ENCODE data around the gene RASA1. TPM values are rescaled to one million over a fixed set of nuclear protein-coding genes. Genes with fewer than 3 reads are reported as not detected.

RASA1 gene
- total RNA-seq, 2 donors from 2014 or later = 50.9 to 63.0 TPM

- H3K27me3 Mint-ChIP-seq (ENCODE audit: insufficient read depth) = no peaks in the 10 kb centered on the region
- H3K27me3 ChIP-seq (ENCODE audit: control insufficient read depth, insufficient read depth, low read length, poor library complexity, severe bottlenecking) = no peaks in the 10 kb centered on the region
- H3K9ac ChIP-seq (ENCODE audit: extremely low read depth, low read length, poor library complexity, severe bottlenecking) = no peak overlapping the region
- H3K36me3 ChIP-seq (ENCODE audit: control insufficient read depth, insufficient read depth, low read length) = peaks cover 42% of the 10 kb centered on the region
- no peak overlapping the region for H3K4me3 ChIP-seq (ENCODE audit: low read length)
- peaks cover 5% of the 10 kb centered on the region for H3K4me1 Mint-ChIP-seq
- no peak for DNase-seq
- H3K4me3 Mint-ChIP-seq = no peak overlapping the region
- H3K9me3 Mint-ChIP-seq = no peaks in the 10 kb centered on the region
- H3K36me3 Mint-ChIP-seq (ENCODE audit: low read depth) = peaks cover 41% of the 10 kb centered on the region
- H3K4me1 ChIP-seq (ENCODE audit: control insufficient read depth, insufficient read depth, low read length) = no peaks in the 10 kb centered on the region
- peaks cover 7% of the 10 kb centered on the region for H3K9me3 ChIP-seq (ENCODE audit: control insufficient read depth, low read length)
- no CpG with 5 or more reads among the region's 1 CpG for WGBS, 2 experiments (ENCODE audit: insufficient coverage in 1 of 2, insufficient read length in 1 of 2)
- TF ChIP-seq CTCF (conservative IDR thresholded peaks at IDR 0.05) = no peak
- H3K27ac ChIP-seq (ENCODE audit: low read depth, low read length) = no peak overlapping the region
- H3K27ac Mint-ChIP-seq = no peak overlapping the region
Measured at GRCh38 chr5:87347272-87347671, 79.6 kb downstream of the RASA1 start.

GRCh38 chr5:87347841-87348240 is 80.2 kb downstream of the RASA1 start:
- Histone ChIP-seq H3K9ac (ENCODE audit: extremely low read depth, low read length, poor library complexity, severe bottlenecking) (no peak overlapping the region), H3K4me3 (ENCODE audit: low read length) (no peak overlapping the region), H3K36me3 (ENCODE audit: control insufficient read depth, insufficient read depth, low read length) (peaks cover 36% of the 10 kb centered on the region), H3K27ac (ENCODE audit: low read depth, low read length) (no peak overlapping the region), H3K4me1 (ENCODE audit: control insufficient read depth, insufficient read depth, low read length) (peaks cover 3% of the 10 kb centered on the region), H3K9me3 (ENCODE audit: control insufficient read depth, low read length) (peaks cover 7% of the 10 kb centered on the region), H3K27me3 (ENCODE audit: control insufficient read depth, insufficient read depth, low read length, poor library complexity, severe bottlenecking) (no peaks in the 10 kb centered on the region)
- H3K27me3 Mint-ChIP-seq (ENCODE audit: insufficient read depth) = no peaks in the 10 kb centered on the region
- TF ChIP-seq CTCF (conservative IDR thresholded peaks at IDR 0.05) = no peak
- no peaks in the 10 kb centered on the region for H3K9me3 Mint-ChIP-seq
- no peak for DNase-seq
- H3K4me1 Mint-ChIP-seq = peaks cover 8% of the 10 kb centered on the region
- no peak overlapping the region for H3K27ac Mint-ChIP-seq
- H3K4me3 Mint-ChIP-seq = no peak overlapping the region
- H3K36me3 Mint-ChIP-seq (ENCODE audit: low read depth) = peaks cover 36% of the 10 kb centered on the region

- peaks cover 3% of the 10 kb centered on the region for H3K4me1 ChIP-seq (ENCODE audit: control insufficient read depth, insufficient read depth, low read length)
- 95% methylated on average over 1 of the region's 1 CpG; no CpG with 5 or more reads in 1 of the 2 experiments for WGBS, 2 experiments (ENCODE audit: insufficient coverage in 1 of 2, insufficient read length in 1 of 2)
- peaks cover 9% of the 10 kb centered on the region for H3K4me1 Mint-ChIP-seq
- peaks cover 17% of the 10 kb centered on the region for H3K9me3 ChIP-seq (ENCODE audit: control insufficient read depth, low read length)
- peaks cover 30% of the 10 kb centered on the region for H3K36me3 Mint-ChIP-seq (ENCODE audit: low read depth)
- no peaks in the 10 kb centered on the region for H3K9me3 Mint-ChIP-seq
- no peak overlapping the region for H3K27ac Mint-ChIP-seq
- no peaks in the 10 kb centered on the region for H3K27me3 Mint-ChIP-seq (ENCODE audit: insufficient read depth)
- no peaks in the 10 kb centered on the region for H3K27me3 ChIP-seq (ENCODE audit: control insufficient read depth, insufficient read depth, low read length, poor library complexity, severe bottlenecking)
- no peak overlapping the region for H3K4me3 Mint-ChIP-seq
- TF ChIP-seq CTCF (conservative IDR thresholded peaks at IDR 0.05) = no peak
- H3K4me3 ChIP-seq (ENCODE audit: low read length) = no peak overlapping the region
- DNase-seq = no peak
- no peak overlapping the region for H3K9ac ChIP-seq (ENCODE audit: extremely low read depth, low read length, poor library complexity, severe bottlenecking)
- H3K27ac ChIP-seq (ENCODE audit: low read depth, low read length) = no peak overlapping the region
- H3K36me3 ChIP-seq (ENCODE audit: control insufficient read depth, insufficient read depth, low read length) = peaks cover 53% of the 10 kb centered on the region
Measured at GRCh38 chr5:87354496-87354895, 86.8 kb downstream of the RASA1 start.
